Breast epithelium (tissue), 3 donors: ENCODE data around the gene CFDP1.

Experiments
- CTCF ChIP-seq, 3 donors: fragments of 450-650 bp; IDR thresholded peaks; one replicate each; pipeline ENCODE4 v1.5.1; 2016 to 2017; ENCODE audit warnings: antibody characterized with exemption in 3 of 3, mild to moderate bottlenecking in 3 of 3, moderate library complexity in 3 of 3
- POLR2AphosphoS5 ChIP-seq, 3 donors: sonication (generic); formaldehyde crosslinking; IDR thresholded peaks; one replicate each; pipeline ENCODE4 v1.6.1; 2017; ENCODE audit warnings: antibody characterized with exemption in 3 of 3

- TF ChIP-seq CTCF (IDR thresholded peaks at IDR 0.05) (no peak), POLR2AphosphoS5 (IDR thresholded peaks at IDR 0.05) (no peak)
Observed at GRCh38 chr16:75394941-75395340, 38.4 kb downstream of the CFDP1 start.
